GM12878 (cell line): Measurements from ENCODE around the gene MLN.

Source experiments
- CHD1 ChIP-seq: IDR thresholded peaks from 2 replicates; pipeline ENCODE4 v1.6.1; 2012; ENCODE audit warnings: low read depth, low read length, improper control_type of control experiment
- ESRRA ChIP-seq: IDR thresholded peaks from 2 replicates; pipeline ENCODE4 v1.6.1; 2012; ENCODE audit warnings: mild to moderate bottlenecking, low read length, improper control_type of control experiment
- POLR2AphosphoS5 ChIP-seq: IDR thresholded peaks from 2 replicates; pipeline ENCODE4 v1.6.1; 2011; ENCODE audit warnings: mild to moderate bottlenecking, low read length, inconsistent platforms
- RAD21 ChIP-seq: IDR thresholded peaks from 2 replicates; pipeline ENCODE4 v1.6.1; 2011; ENCODE audit warnings: mild to moderate bottlenecking, low read depth, low read length, moderate library complexity; ENCODE audit not compliant: insufficient read depth
- RB1 ChIP-seq: fragments of 450-650 bp; formaldehyde crosslinking; IDR thresholded peaks from 2 replicates; pipeline ENCODE4 v1.6.1; 2017; ENCODE audit warnings: mild to moderate bottlenecking, borderline replicate concordance
- RUNX3 ChIP-seq: IDR thresholded peaks from 2 replicates; pipeline ENCODE4 v1.6.1; 2012; ENCODE audit warnings: low read length, inconsistent platforms
- SIX5 ChIP-seq: IDR thresholded peaks from 2 replicates; pipeline ENCODE4 v1.6.1; 2011; ENCODE audit warnings: mild to moderate bottlenecking, low read depth, low read length, moderate library complexity; ENCODE audit not compliant: severe bottlenecking
- TF ChIP-seq, protein P1 (sequence below), 3 experiments: IDR thresholded peaks in 2 of 3; conservative IDR thresholded peaks in 1 of 3; 2 replicates each; pipeline ENCODE4 v1.5.1; 2011; ENCODE audit warnings: low read depth in 3 of 3, low read length in 3 of 3, mild to moderate bottlenecking in 3 of 3, control low read depth in 2 of 3, moderate library complexity in 2 of 3, inconsistent platforms in 1 of 3, mixed read lengths in 1 of 3; ENCODE audit not compliant: control insufficient read depth in 2 of 3, insufficient read depth in 1 of 3; ENCODE audit errors: extremely low read depth in 1 of 3

DNA sequence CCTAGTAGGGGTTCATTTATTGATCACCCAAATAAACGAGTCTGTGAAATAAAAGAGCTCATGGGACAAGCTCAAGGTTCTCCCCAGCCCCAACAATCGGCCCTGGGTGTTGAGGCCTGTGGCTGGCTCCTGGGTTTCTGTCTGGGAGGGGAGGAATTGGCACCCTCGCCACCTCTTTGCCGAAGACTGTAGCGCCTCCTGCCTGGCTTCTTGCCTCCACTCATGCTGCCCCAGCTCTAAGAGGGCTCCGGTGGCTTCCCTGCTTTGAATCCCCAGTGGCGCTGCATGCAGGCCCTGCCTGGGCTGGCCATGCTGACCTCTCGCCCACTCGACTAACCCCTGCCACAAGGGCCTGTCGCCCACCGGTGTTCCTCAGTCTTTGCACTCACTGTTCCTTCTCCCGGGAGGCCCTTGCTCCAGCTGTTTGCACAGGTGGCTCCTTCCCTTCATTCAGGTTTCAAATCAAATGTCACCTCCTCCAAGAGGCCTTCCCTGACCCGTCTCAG, 5.4 kb downstream of the MLN start:
- TF ChIP-seq POLR2AphosphoS5 (no peak), CHD1 (no peak), RUNX3 (no peak), SIX5 (no peak), ESRRA (no peak), RAD21 (no peak), RB1 (no peak)
- TF ChIP-seq, protein P1, sequence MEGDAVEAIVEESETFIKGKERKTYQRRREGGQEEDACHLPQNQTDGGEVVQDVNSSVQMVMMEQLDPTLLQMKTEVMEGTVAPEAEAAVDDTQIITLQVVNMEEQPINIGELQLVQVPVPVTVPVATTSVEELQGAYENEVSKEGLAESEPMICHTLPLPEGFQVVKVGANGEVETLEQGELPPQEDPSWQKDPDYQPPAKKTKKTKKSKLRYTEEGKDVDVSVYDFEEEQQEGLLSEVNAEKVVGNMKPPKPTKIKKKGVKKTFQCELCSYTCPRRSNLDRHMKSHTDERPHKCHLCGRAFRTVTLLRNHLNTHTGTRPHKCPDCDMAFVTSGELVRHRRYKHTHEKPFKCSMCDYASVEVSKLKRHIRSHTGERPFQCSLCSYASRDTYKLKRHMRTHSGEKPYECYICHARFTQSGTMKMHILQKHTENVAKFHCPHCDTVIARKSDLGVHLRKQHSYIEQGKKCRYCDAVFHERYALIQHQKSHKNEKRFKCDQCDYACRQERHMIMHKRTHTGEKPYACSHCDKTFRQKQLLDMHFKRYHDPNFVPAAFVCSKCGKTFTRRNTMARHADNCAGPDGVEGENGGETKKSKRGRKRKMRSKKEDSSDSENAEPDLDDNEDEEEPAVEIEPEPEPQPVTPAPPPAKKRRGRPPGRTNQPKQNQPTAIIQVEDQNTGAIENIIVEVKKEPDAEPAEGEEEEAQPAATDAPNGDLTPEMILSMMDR (IDR thresholded peaks at IDR 0.05 in 2 of 3, conservative IDR thresholded peaks at IDR 0.05 in 1 of 3; ENCODE audit: control insufficient read depth in 2 of 3, extremely low read depth in 1 of 3, insufficient read depth in 1 of 3, low read depth in 3 of 3, low read length in 3 of 3) = no peak
